HUES48 (cell line): Measurements from ENCODE around the gene PRRT1.
A peak's percentile ranks its signal among the peaks of the same experiment; 100 is the strongest.
"Not testable (repeated sequence)": the region's sequence is repeated elsewhere in the genome, so short reads cannot be mapped to it uniquely, and the experiment has no call there.

ENCODE experiments used
- H3K27ac ChIP-seq: one replicate; pipeline ENCODE4 v1.7.0; 2013; ENCODE audit warnings: low read depth, low read length, inconsistent platforms
- H3K27me3 ChIP-seq: 2 replicates; pipeline ENCODE4 v1.6.1; 2013; ENCODE audit warnings: mild to moderate bottlenecking, low read length; ENCODE audit not compliant: control insufficient read depth, insufficient read depth
- H3K36me3 ChIP-seq: 2 replicates; pipeline ENCODE4 v1.6.1; 2013; ENCODE audit warnings: low read length; ENCODE audit not compliant: control insufficient read depth, insufficient read depth
- H3K4me1 ChIP-seq: 2 replicates; pipeline ENCODE4 v1.6.1; 2013; ENCODE audit warnings: mild to moderate bottlenecking, low read length; ENCODE audit not compliant: control insufficient read depth, insufficient read depth
- H3K4me3 ChIP-seq: 2 replicates; pipeline ENCODE4 v1.5.1; 2013; ENCODE audit warnings: mild to moderate bottlenecking, low read depth, low read length
- H3K9ac ChIP-seq: 2 replicates; pipeline ENCODE4 v1.6.1; 2013; ENCODE audit warnings: mild to moderate bottlenecking, low read depth, low read length, moderate library complexity
- H3K9me3 ChIP-seq: 2 replicates; pipeline ENCODE4 v1.6.1; 2013; ENCODE audit warnings: low read length; ENCODE audit not compliant: control insufficient read depth, insufficient read depth

PRRT1 gene

GRCh38 chr6:32193096-32193495, 41.4 kb upstream of the PRRT1 start:
- H3K9ac ChIP-seq, H3K36me3 ChIP-seq, H3K9me3 ChIP-seq, H3K27ac ChIP-seq, H3K27me3 ChIP-seq: not testable (repeated sequence)
- Histone ChIP-seq H3K4me3 (peak overlapping the region; percentile 10; the same call in 1 of the 2 replicates), H3K4me1 (peaks cover 41% of the 10 kb centered on the region)

DNA sequence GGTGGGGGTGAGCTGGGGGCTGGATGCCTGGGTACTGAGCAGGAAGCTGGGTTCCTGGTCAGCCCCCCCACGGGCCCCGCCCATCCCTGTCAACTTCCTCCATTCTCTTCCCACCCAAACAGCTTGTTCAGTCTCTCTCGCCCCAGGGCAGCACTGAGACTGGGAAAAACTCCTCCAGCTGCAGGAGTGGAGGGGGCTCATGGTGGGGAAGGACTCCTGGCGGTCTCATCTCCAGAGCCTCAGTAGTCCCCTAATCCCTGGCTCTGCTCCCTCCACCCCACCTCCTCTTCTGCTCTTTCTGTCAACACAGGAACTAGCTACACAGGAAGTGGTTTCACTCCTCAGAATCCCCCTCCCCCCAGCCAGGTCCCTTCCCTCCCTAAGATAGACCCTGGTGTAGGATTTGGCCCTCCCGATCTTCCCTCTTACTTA, 40.9 kb upstream of the PRRT1 start, which contains the start of gene GPSM3:
TSS of gene GPSM3 (minus strand) at position 36 of the 432 bp plus-strand sequence. CDS start 130 bp downstream, outside the sequence.
- Histone ChIP-seq H3K4me3 (peak within 1 kb of the TSS; percentile 10; the same call in 1 of the 2 replicates), H3K27ac (peak within 1 kb of the TSS; percentile 38)

DNA sequence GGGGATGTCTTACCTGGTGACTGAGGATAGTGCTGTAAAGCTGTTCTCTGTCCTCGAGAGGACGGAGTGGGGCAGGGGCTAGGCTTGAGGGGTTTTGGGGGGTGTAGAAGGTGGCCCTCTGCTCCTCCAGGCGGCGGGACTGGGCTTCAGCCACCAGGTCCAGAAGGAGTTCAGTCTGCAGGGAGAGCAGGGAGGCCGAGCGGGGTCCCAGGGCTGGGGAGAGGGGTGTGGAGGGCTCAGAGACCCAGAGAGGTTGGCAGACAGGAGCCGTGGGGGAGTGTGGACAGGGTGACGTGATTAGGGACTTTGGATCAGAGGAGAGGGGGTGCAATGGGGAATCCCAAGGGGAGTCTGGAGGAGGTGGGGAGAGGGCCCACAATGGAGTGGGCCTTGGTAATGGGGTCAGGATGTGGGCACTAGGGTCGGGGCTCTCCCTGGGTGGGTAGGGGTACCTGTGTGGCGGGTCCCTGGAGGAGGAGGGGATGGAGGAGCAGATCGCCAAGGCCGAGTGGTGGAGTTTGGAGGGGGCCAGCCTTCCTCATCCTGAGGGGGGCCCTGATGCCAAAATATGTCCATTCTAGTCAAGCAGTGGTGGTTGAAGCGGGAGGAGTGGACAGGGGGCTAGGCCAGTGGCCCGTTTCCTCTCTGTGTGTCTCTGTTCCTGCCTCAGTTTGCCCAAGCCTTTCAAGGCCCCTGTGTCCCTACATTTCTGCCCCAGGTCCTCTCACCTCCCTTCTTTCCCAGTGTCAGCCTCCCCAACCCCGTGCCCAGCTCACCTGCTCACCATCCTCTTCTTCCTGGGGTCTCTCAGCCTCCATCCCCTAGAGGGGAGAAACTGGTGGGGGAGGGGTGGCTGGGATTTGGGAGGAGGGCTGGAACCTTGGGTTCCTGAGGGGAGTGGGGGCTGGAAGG, 40.2 kb upstream of the PRRT1 start:
- Histone ChIP-seq H3K4me1 (peaks cover 36% of the 10 kb centered on the region), H3K36me3 (peaks cover 11% of the 10 kb centered on the region), H3K27ac (no peak overlapping the region), H3K27me3 (no peaks in the 10 kb centered on the region), H3K9me3 (no peaks in the 10 kb centered on the region), H3K9ac (no peak overlapping the region), H3K4me3 (no peak overlapping the region)

More for the DNA sequence above, 40.9 kb upstream of the PRRT1 start, which contains the start of gene GPSM3:
- H3K36me3 ChIP-seq = peaks cover 5% of the 10 kb centered on the region
- peaks cover 41% of the 10 kb centered on the region for H3K4me1 ChIP-seq
- no peak within 1 kb of the TSS for H3K9ac ChIP-seq
- no peaks in the 10 kb centered on the region for H3K9me3 ChIP-seq
- no peaks in the 10 kb centered on the region for H3K27me3 ChIP-seq

DNA sequence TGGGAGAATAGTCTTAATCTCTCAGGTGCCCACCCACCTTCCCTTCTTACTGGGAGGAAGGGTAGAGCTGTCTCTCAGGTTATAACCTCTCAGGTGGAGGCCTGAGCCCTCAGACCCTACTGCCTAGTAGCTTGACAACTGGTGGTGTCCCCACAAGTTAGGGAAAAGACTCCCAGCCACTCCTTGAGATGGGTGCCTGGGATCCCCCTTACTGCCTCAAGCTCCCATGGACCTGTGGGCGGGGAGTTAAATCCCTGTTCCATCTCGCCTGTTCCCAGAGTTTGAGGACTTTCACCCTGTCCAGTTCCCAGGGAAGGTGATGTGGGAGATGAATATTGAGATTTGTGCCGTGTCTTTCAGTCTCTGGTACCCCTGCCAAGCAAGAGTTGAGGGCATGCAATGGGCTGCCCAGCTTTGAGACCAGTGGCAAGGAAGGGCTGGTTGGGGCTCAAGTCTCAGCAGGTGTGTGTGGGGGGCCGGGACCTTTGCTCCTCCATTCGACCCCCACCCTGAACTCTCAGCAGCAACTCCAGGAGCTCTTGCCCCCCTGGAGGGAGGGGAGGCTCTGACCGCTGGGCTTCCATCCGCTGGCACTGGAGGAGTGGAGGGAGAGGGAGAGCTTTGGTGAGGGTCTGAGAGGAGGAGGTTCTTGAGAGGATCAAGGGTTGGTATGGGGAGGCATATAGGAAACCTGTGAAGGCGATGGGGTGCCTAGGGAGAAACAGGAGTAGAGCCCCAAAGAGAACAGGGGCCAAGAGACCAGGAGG, 39.4 kb upstream of the PRRT1 start:
- Histone ChIP-seq H3K4me3 (0 out of 2 replicates have a peak overlapping the region, but pooled peaks have one; percentile 67), H3K27me3 (no peaks in the 10 kb centered on the region), H3K9me3 (no peaks in the 10 kb centered on the region), H3K27ac (peak overlapping the region; percentile 85), H3K4me1 (peaks cover 33% of the 10 kb centered on the region), H3K36me3 (peaks cover 19% of the 10 kb centered on the region), H3K9ac (no peak overlapping the region)

DNA sequence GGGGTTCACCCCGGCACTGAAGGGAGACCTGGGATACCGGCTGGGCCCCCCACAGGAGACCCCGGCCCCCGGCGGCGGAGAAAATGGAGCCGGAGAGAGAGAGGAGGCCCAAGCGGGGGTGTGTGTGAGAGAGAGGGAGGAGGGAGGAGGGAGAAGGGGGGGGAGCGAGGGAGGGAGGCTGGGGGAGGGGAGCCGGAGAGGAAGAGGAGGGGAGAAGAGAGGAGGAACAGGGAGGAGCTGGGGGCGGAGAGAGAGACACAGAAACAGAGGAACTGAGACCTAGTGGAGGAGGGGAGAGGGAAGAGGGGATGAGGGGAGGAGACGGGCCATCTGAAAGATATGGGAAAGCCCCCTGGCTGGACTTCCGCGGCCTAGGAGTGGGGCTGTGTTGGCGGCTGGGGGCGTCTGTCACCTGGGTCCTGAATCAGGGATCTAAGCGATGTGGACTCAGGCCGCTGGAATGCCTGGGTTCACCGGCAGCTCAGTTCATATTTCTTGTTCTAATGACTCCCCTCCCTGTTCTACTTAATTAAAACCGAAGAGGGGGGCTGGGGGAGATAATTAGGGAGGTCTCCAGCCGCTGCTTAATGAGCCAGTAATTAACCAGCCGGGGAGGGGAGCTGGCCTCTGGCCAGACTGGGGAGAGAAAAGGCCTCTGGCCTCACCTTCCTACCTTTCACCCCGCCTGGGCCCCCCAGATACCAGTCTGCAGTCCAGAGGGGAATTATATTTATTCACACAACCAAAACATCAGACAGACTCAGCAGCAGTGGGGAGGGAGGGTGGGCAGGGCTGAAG, 38.5 kb upstream of the PRRT1 start, which contains the start of gene PBX2:
TSS of gene PBX2 (minus strand) at position 149 of the 798 bp plus-strand sequence. CDS start 287 bp downstream, outside the sequence.
- Histone ChIP-seq H3K9me3 (no peaks in the 10 kb centered on the region), H3K27ac (peak within 1 kb of the TSS; percentile 85), H3K4me1 (peaks cover 32% of the 10 kb centered on the region), H3K4me3 (peak within 1 kb of the TSS; percentile 67), H3K36me3 (peaks cover 19% of the 10 kb centered on the region), H3K27me3 (no peaks in the 10 kb centered on the region), H3K9ac (peak within 1 kb of the TSS; percentile 31; the same call in 1 of the 2 replicates)

DNA sequence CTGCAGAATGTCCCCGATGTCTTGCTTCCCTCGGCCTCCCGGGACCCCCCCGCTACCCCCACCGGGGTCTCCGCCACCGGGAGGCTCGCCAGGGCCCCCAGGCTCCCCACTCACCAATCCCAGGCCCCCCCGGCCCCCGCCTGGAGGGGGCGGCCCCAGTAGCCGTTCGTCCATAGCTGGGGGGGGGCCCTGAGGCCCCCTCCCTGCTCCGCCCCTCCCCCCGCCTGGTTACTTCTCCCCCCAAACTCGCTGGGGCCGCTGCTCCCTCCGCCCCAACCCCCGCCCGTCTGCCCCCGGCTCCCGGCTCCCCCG, 38.0 kb upstream of the PRRT1 start:
- H3K9ac ChIP-seq = no peak overlapping the region
- peak overlapping the region; percentile 85 for H3K27ac ChIP-seq
- H3K4me3 ChIP-seq = peak overlapping the region; percentile 67
- peaks cover 27% of the 10 kb centered on the region for H3K4me1 ChIP-seq
- H3K9me3 ChIP-seq = no peaks in the 10 kb centered on the region
- peaks cover 19% of the 10 kb centered on the region for H3K36me3 ChIP-seq
- H3K27me3 ChIP-seq = no peaks in the 10 kb centered on the region

- H3K27ac ChIP-seq = peak overlapping the region; percentile 85
- no peaks in the 10 kb centered on the region for H3K9me3 ChIP-seq
- H3K4me3 ChIP-seq = peak overlapping the region; percentile 67
- H3K4me1 ChIP-seq = peaks cover 22% of the 10 kb centered on the region
- peaks cover 19% of the 10 kb centered on the region for H3K36me3 ChIP-seq
- H3K9ac ChIP-seq = peak overlapping the region; percentile 31; the same call in 1 of the 2 replicates
- no peaks in the 10 kb centered on the region for H3K27me3 ChIP-seq
These were observed 37.5 kb upstream of the PRRT1 start for GRCh38 chr6:32189069-32189741.

DNA sequence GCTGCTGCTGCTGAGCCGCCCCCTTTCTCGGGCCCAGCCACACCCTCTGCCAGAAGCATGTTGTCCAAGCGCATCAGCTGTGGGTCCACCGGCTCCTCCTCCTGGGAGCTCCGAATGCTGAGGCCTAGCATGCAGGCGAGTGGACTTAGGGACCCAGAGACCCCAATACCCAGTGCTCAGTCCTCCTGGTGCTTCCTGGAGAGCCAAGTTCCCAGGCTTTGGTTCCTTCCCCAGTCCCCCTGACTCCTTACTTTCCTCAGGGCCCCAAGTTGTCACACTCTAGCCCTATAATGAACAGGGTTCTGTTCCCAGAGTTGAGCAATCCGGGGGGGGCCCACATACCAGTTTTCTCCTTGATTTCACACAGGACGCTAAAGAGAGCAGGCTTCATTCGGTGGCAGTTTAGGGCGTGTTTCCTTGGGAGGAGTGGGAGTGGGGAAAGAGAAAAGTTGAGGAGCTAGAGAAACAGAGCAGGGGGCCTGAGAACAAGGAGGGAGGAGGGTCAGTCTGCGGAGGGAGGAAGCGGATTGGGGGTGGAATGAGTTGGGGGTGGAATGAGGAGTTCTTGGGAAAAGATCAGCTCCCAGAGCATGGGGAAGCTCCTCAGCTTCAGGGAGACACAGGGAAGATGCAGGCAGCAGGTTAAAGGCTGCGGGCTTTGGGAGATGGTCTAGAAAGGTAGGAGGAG, 36.8 kb upstream of the PRRT1 start:
- Histone ChIP-seq H3K9me3 (no peaks in the 10 kb centered on the region), H3K4me1 (peaks cover 22% of the 10 kb centered on the region), H3K27ac (peak overlapping the region; percentile 85), H3K36me3 (peaks cover 20% of the 10 kb centered on the region), H3K27me3 (no peaks in the 10 kb centered on the region), H3K9ac (no peak overlapping the region), H3K4me3 (peak overlapping the region; percentile 67)

- H3K4me3 ChIP-seq, H3K9ac ChIP-seq, H3K27ac ChIP-seq, H3K9me3 ChIP-seq, H3K27me3 ChIP-seq: not testable (repeated sequence)
- peaks cover 27% of the 10 kb centered on the region for H3K36me3 ChIP-seq
- H3K4me1 ChIP-seq = peaks cover 20% of the 10 kb centered on the region
These were observed 36.1 kb upstream of the PRRT1 start for GRCh38 chr6:32187725-32188380.
